Activated B cell treated with CpG ODN at 0.5 μM for 24 hours (primary cell): ENCODE measurements around the gene PPP1R37. TPM values are rescaled to one million over a fixed set of nuclear protein-coding genes. Genes with fewer than 3 reads are reported as not detected.
A peak's percentile ranks its signal among the peaks of the same experiment; 100 is the strongest.

ENCODE experiments used
- ATAC-seq: fragments of 200-7000 bp; cut with Tn5 transposase; one replicate; pipeline ENCODE4 v1.10.0; 2021; ENCODE audit warnings: low read depth, mild to moderate bottlenecking, moderate library complexity
- CTCF ChIA-PET: fragments of 350-600 bp; sonication (Branson Sonifier 250); formaldehyde crosslinking; loops from one replicate; lab custom pipeline; 2021; ENCODE audit warnings: antibody characterized with exemption; lab: Charles Lee
- POLR2A ChIA-PET: fragments of 350-600 bp; sonication (Branson Sonifier 250); formaldehyde crosslinking; loops from one replicate; lab custom pipeline; 2021; ENCODE audit warnings: antibody characterized with exemption; lab: Charles Lee
- DNase-seq: peaks from one replicate; pipeline ENCODE4 v3.0.0; 2022
- H3K27ac Mint-ChIP-seq: one replicate; pipeline ENCODE4 v1.8.0; 2020; ENCODE audit warnings: mixed read lengths
- H3K27me3 Mint-ChIP-seq: one replicate; pipeline ENCODE4 v1.8.0; 2021; ENCODE audit warnings: mixed read lengths
- H3K36me3 Mint-ChIP-seq: one replicate; pipeline ENCODE4 v1.8.0; 2021; ENCODE audit warnings: low read depth, mixed read lengths
- H3K4me1 Mint-ChIP-seq: one replicate; pipeline ENCODE4 v1.8.0; 2021; ENCODE audit warnings: mixed read lengths
- H3K4me3 Mint-ChIP-seq: one replicate; pipeline ENCODE4 v1.8.0; 2020; ENCODE audit warnings: mild to moderate bottlenecking, mixed read lengths
- H3K9me3 Mint-ChIP-seq: one replicate; pipeline ENCODE4 v1.8.0; 2020; ENCODE audit warnings: mixed read lengths
- intact Hi-C: fragments of 100-400 bp; cut with micrococcal nuclease; formaldehyde crosslinking; loops from one replicate; pipeline ENCODE4 v1.15.1; 2024
- total RNA-seq: library from RNA; stranded (reverse); gene quantifications from 2 replicates; pipeline ENCODE4 v1.2.3, GENCODE V29; 2022
- TF ChIP-seq, protein P1 (sequence below): fragments of 200-600 bp; IDR thresholded peaks from one replicate; pipeline ENCODE4 v1.8.0; 2022; ENCODE audit warnings: antibody characterized with exemption, mild to moderate bottlenecking

The PPP1R37 gene
- total RNA-seq, 1 donor from 2014 or later: 27.2 TPM

DNA sequence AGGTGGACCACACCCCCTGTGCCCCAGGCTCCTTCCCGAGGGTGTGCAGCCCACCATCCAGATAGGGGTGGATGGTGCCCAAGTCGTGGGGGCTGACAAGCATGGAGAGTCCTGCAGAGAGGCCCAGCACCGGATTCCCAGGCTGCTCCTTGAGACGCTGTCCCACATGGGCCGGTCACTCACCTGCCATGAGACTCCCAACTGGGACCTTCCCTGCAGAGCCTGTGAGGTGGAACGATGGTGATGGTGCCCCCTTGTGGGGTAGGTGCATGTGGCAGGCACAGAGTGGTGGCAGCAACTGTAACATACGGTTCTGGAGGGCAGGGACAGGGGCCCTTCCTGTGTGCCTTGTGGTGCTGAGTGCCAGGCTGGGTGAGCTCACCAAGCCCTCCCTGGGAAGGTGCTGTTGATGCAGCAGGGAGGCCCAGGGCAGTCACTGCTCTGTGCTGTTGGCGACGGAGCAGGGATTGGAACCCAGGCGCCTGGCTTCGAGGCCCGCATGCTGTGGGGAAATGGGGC is 33.1 kb downstream of the PPP1R37 start:
- Mint-ChIP-seq H3K27ac (no peak overlapping the region), H3K36me3 (peaks cover 6% of the 10 kb centered on the region), H3K9me3 (no peaks in the 10 kb centered on the region), H3K4me1 (peaks cover 37% of the 10 kb centered on the region), H3K4me3 (no peak overlapping the region), H3K27me3 (no peaks in the 10 kb centered on the region)
- intact Hi-C loops: loop anchor here (5.0 kb wide), 1 partner anchor 34 kb away; the partner anchor contains the start of gene PPP1R37
- POLR2A ChIA-PET: interaction anchor here (1.2 to 1.7 kb wide), 2 partner anchors 34 to 50 kb away, joined by 4 to 5 read pairs; partner anchors contain the start of genes PPP1R37 and ZNF296
- TF ChIP-seq, protein P1, sequence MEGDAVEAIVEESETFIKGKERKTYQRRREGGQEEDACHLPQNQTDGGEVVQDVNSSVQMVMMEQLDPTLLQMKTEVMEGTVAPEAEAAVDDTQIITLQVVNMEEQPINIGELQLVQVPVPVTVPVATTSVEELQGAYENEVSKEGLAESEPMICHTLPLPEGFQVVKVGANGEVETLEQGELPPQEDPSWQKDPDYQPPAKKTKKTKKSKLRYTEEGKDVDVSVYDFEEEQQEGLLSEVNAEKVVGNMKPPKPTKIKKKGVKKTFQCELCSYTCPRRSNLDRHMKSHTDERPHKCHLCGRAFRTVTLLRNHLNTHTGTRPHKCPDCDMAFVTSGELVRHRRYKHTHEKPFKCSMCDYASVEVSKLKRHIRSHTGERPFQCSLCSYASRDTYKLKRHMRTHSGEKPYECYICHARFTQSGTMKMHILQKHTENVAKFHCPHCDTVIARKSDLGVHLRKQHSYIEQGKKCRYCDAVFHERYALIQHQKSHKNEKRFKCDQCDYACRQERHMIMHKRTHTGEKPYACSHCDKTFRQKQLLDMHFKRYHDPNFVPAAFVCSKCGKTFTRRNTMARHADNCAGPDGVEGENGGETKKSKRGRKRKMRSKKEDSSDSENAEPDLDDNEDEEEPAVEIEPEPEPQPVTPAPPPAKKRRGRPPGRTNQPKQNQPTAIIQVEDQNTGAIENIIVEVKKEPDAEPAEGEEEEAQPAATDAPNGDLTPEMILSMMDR: no peak
- DNase-seq: peak; percentile 52
- ATAC-seq: peak; percentile 83
- CTCF ChIA-PET: interaction anchor here (0.6 to 1.2 kb wide), 5 partner anchors 11 to 209 kb away, joined by 3 to 5 read pairs (median 3); no protein-coding TSS in a partner anchor

DNA sequence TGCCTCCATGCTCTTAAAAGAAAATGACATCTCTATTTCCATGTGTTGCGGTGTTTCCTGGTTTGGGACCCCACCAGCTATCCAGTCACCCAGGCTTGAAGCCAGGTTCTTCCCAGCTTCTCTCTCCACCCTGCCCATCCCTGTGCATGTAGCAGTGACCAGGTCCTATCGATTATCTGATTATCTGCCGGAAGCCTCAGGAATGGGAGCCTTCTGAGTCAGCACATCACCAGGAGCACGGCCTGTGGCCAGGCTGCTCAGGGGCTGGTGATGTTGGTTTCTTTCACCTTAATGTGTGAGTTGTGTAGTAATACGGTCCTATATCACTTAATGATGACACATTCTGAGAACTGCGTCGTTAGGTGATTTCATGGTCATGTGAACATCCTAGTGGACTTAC is 33.7 kb downstream of the PPP1R37 start:
- no peak overlapping the region for H3K4me3 Mint-ChIP-seq
- no peak for ATAC-seq
- peaks cover 6% of the 10 kb centered on the region for H3K36me3 Mint-ChIP-seq
- TF ChIP-seq, protein P1: no peak
- no peaks in the 10 kb centered on the region for H3K9me3 Mint-ChIP-seq
- CTCF ChIA-PET: interaction anchor here (0.6 to 1.2 kb wide), 3 partner anchors 10 to 208 kb away, joined by 3 to 5 read pairs (median 3); no protein-coding TSS in a partner anchor
- H3K27me3 Mint-ChIP-seq: no peaks in the 10 kb centered on the region
- no peak for DNase-seq
- H3K4me1 Mint-ChIP-seq: peaks cover 35% of the 10 kb centered on the region
- no peak overlapping the region for H3K27ac Mint-ChIP-seq
- POLR2A ChIA-PET: no interaction called here
- intact Hi-C loops: loop anchor here (1.0 to 5.0 kb wide), 2 partner anchors 34 to 137 kb away; partner anchors contain the start of gene PPP1R37

DNA sequence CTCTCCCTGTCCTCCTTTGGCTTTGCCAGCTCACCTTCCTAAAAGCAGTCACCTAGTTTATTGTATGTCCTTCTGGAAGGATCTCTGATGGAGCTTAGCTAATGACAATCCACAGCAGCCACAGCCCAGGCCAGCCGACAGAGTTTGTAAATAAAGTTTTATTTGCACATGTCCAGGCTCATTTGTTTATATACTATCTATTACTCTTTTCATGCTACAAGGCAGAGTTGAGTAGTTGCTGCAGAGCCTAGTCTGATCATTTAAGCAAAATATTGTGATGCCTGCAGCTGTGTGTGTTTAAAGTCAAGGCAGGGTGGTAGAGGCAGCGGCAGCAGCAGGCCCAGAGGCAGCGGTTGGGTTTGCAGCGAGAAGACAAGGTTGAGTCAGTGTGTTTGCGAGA is 35.2 kb downstream of the PPP1R37 start:
- intact Hi-C loops: loop anchor here (5.0 kb wide), 1 partner anchor 36 kb away; the partner anchor contains the start of gene PPP1R37
- H3K9me3 Mint-ChIP-seq: no peaks in the 10 kb centered on the region
- ChIA-PET POLR2A (no interaction called here), CTCF (no interaction called here)
- TF ChIP-seq, protein P1: no peak
- no peak for ATAC-seq
- peaks cover 6% of the 10 kb centered on the region for H3K36me3 Mint-ChIP-seq
- H3K27ac Mint-ChIP-seq: no peak overlapping the region
- DNase-seq: no peak
- no peak overlapping the region for H3K4me3 Mint-ChIP-seq
- peaks cover 23% of the 10 kb centered on the region for H3K4me1 Mint-ChIP-seq
- H3K27me3 Mint-ChIP-seq: no peaks in the 10 kb centered on the region

DNA sequence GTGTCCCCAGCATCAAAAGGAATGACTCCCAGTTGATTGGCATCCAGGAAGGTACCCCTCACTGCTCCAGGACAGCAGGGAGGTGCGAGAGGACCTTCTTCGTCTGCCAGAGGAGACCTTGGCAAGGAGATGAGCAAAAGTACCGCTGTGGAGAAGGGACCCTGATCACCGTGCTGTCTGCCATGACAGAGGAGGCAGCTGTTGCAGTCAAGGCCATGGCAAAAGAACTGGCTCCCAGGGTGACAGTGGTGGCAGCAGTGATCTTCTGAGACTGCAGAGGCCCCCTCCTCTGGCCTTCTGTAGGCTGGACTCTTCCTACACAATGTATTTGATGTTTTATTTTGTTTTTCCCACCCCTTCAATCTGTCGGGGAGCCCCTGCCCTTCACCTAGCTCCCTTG is 35.8 kb downstream of the PPP1R37 start:
- ATAC-seq (no peak), DNase-seq (no peak)
- Mint-ChIP-seq H3K9me3 (no peaks in the 10 kb centered on the region), H3K27ac (no peak overlapping the region), H3K27me3 (no peaks in the 10 kb centered on the region), H3K4me3 (no peak overlapping the region), H3K4me1 (peaks cover 27% of the 10 kb centered on the region), H3K36me3 (peaks cover 6% of the 10 kb centered on the region)
- intact Hi-C loops: loop anchor here (5.0 kb wide), 1 partner anchor 37 kb away; the partner anchor contains the start of gene PPP1R37
- ChIA-PET CTCF (no interaction called here), POLR2A (no interaction called here)
- TF ChIP-seq, protein P1: no peak

DNA sequence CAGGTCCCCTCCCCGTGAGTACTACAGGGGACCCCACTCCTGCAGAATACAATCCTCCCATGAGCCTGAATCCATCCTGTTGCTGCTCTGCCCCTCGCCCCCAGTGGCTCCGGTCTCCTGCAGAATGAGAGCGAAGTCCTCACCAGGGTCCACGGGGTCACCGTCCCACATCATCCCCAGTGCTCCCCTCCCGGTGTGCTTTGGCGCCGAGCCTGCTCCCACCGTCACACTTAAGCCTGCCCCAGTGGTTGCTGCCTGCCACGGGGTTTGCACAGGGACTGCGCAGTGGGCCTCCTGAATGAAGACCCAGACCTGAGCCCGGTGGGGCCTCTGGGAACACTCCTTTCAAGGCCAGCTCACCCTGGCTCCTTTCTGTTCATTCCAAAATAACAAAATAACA is 37.3 kb downstream of the PPP1R37 start:
- ATAC-seq: no peak
- no peaks in the 10 kb centered on the region for H3K27me3 Mint-ChIP-seq
- CTCF ChIA-PET: no interaction called here
- intact Hi-C loops: no loop called here
- peaks cover 7% of the 10 kb centered on the region for H3K36me3 Mint-ChIP-seq
- no peak overlapping the region for H3K4me3 Mint-ChIP-seq
- no peaks in the 10 kb centered on the region for H3K9me3 Mint-ChIP-seq
- DNase-seq: no peak
- POLR2A ChIA-PET: no interaction called here
- peaks cover 38% of the 10 kb centered on the region for H3K4me1 Mint-ChIP-seq
- TF ChIP-seq, protein P1: no peak
- no peak overlapping the region for H3K27ac Mint-ChIP-seq
